Right lobe of liver (tissue), 6 donors: Measurements from ENCODE around the gene LGALS12. TPM values are rescaled to one million over a fixed set of nuclear protein-coding genes. Genes with fewer than 3 reads are reported as not detected.
A peak's percentile ranks its signal among the peaks of the same experiment; 100 is the strongest.

Source experiments
- ATAC-seq, 4 donors: fragments of 200-7000 bp; cut with Tn5 transposase; one replicate each; pipeline ENCODE4 v1.9.1; 2020; ENCODE audit warnings: mild to moderate bottlenecking in 4 of 4, moderate library complexity in 4 of 4
- DNase-seq, 3 donors: peaks; one replicate each; pipeline ENCODE4 v3.0.0-alpha.2; 2020
- H3K27ac ChIP-seq, 3 donors: fragments of 200-600 bp; one replicate each; pipeline ENCODE4 v1.8.0; 2022
- H3K27me3 ChIP-seq, 2 donors: fragments of 200-600 bp; one replicate each; pipeline ENCODE4 v1.8.0; 2022
- H3K36me3 ChIP-seq, 4 donors: fragments of 200-600 bp; sonication (generic) in 1 of 4; one replicate each; pipeline versions ENCODE4 v1.5.1 to v1.8.0; 2017 to 2022; ENCODE audit warnings: control low read depth in 1 of 4
- H3K4me1 ChIP-seq, 4 donors: fragments of 200-600 bp; sonication (generic) in 1 of 4; one replicate each; pipeline versions ENCODE4 v1.5.1 to v1.8.0; 2017 to 2022; ENCODE audit warnings: control low read depth in 1 of 4
- H3K4me3 ChIP-seq, 3 donors: fragments of 200-600 bp; one replicate each; pipeline ENCODE4 v1.8.0; 2022
- H3K9me3 ChIP-seq, 4 donors: fragments of 200-600 bp; sonication (generic) in 1 of 4; one replicate each; pipeline versions ENCODE4 v1.5.1 to v1.8.0; 2017 to 2022; ENCODE audit warnings: control low read depth in 1 of 4
- CTCF ChIP-seq, 4 donors: fragments of 200-600 bp in 3 of 4; fragments of 450-650 bp in 1 of 4; IDR thresholded peaks; one replicate each; pipeline versions ENCODE4 v1.5.1 to v1.8.0; 2016 to 2022; ENCODE audit warnings: antibody characterized with exemption in 4 of 4, mild to moderate bottlenecking in 2 of 4
- POLR2A ChIP-seq: fragments of 450-650 bp; IDR thresholded peaks from one replicate; pipeline ENCODE4 v1.6.1; 2017; ENCODE audit warnings: antibody characterized with exemption, mild to moderate bottlenecking
- WGBS: methylation state at CpG from one replicate; pipeline ENCODE4 v1.1.6; 2018; ENCODE audit warnings: low coverage, low lambda C conversion rate; ENCODE audit not compliant: insufficient coverage; ENCODE audit errors: missing lambda C conversion rate; 5-methylcytosine and 5-hydroxymethylcytosine counted together
- intact Hi-C, 2 donors: fragments of 100-400 bp; cut with DNase I; formaldehyde crosslinking; loops; one replicate each; pipeline versions ENCODE4 v1.11.2 to v1.14.1; 2022
- total RNA-seq, 6 experiments: library from RNA; depleted of rRNA in 2 of 6; stranded (reverse); fragments of >200 nt in 2 of 6; fragmentation: NEBNext Ultra II Directional in 3 of 6; extraction: Animal tissue kit (Norgen Biotek cat#: 25700) in 3 of 6; gene quantifications; one replicate each; pipeline versions ENCODE4 v1.1.0 to v1.2.4, GENCODE V29; 2016 to 2023
- donor health status: DM: no; HTN: yes; CAD: no.
- donor health status: DM: no; HTN: no; CAD: no.
- donor health status: DM: no; HTN: no; CAD: no.
- donor health status: DM: no; HTN: yes; CAD: no.
- donor health status: DM: no; HTN: yes; CAD: no.

LGALS12 gene
- total RNA-seq, 6 experiments from 2014 or later, result 0.15 TPM; not detected in 5

DNA sequence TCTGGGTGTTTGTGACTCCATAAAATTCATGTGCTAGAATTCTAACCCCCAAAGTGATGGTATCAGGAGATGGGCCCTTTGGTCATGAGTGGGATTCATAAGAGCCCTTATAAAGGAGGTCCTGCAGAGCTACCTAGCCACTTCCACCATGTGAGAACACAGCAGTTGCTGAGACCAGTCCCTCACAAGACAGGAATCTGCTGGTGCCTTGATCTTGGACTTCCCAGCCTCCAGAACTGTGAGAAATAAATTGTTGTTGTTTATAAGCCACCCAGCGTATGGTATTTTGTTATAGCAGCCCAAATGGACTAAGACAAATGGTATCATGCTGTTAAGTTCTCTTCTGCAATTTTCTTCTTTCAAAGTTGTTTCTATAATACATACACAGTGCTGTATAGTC lies 13.4 kb upstream of the LGALS12 start:
- DNase-seq (no peak), ATAC-seq (no peak)
- no peak overlapping the region for H3K27ac ChIP-seq
- no peaks in the 10 kb centered on the region for H3K9me3 ChIP-seq
- no peaks in the 10 kb centered on the region for H3K36me3 ChIP-seq
- no peak overlapping the region for H3K4me3 ChIP-seq
- intact Hi-C loops, result no loop called here
- TF ChIP-seq CTCF (IDR thresholded peaks at IDR 0.05) (no peak), POLR2A (no peak)
- whole genome bisulfite sequencing, result 80% methylated on average over 1 of the region's 1 CpG
- H3K27me3 ChIP-seq, result no peaks in the 10 kb centered on the region
- peaks cover 0 to 25% (median 8%) of the 10 kb centered on the region in 4 donors for H3K4me1 ChIP-seq

- Histone ChIP-seq H3K27ac (no peak overlapping the region), H3K27me3 (no peaks in the 10 kb centered on the region), H3K36me3 (no peaks in the 10 kb centered on the region), H3K4me1 (peaks cover 0 to 25% (median 8%) of the 10 kb centered on the region in 4 donors), H3K4me3 (no peak overlapping the region), H3K9me3 (no peaks in the 10 kb centered on the region)
- ATAC-seq, result no peak
- no peak for TF ChIP-seq CTCF (IDR thresholded peaks at IDR 0.05)
- TF ChIP-seq POLR2A, result no peak
- WGBS, result 100% methylated on average over 1 of the region's 1 CpG
- intact Hi-C loops, result no loop called here
- no peak for DNase-seq
Measured at GRCh38 chr11:63493127-63493526, 12.8 kb upstream of the LGALS12 start.

- ATAC-seq (peak; percentile 78 to 86 (median 82)), DNase-seq (peak in 1 of 3 donors; percentile 73)
- Histone ChIP-seq H3K27me3 (no peaks in the 10 kb centered on the region), H3K27ac (no peak overlapping the region), H3K4me3 (no peak overlapping the region), H3K36me3 (no peaks in the 10 kb centered on the region), H3K9me3 (no peaks in the 10 kb centered on the region), H3K4me1 (peaks cover 0 to 25% (median 8%) of the 10 kb centered on the region in 4 donors)
- TF ChIP-seq POLR2A, result no peak
- no peak for TF ChIP-seq CTCF (IDR thresholded peaks at IDR 0.05)
- 36% methylated on average over 6 of the region's 6 CpGs for WGBS
- intact Hi-C loops, result no loop called here
Measured at GRCh38 chr11:63494975-63495374, 10.9 kb upstream of the LGALS12 start.

DNA sequence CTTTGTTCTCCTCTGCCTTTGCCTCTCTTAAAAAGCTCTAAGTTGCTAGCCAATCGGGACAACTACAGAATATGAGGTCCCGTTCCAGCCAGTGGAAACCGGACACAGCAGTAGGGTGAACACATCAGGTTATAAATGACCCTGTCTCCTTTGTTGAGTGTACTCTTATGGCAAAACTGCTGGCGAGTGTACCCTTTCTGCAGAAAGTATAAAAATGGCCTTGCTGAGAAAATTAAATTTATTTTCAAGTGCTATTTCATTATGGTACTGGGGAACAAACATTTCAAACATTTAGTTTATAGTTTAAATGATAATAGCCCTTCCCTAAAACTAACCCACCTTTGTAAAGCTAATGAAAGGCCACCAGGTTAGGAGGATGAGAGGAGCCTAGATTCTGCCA lies 6.0 kb upstream of the LGALS12 start:
- TF ChIP-seq CTCF (IDR thresholded peaks at IDR 0.05), result no peak
- no peak for TF ChIP-seq POLR2A
- Histone ChIP-seq H3K27me3 (no peaks in the 10 kb centered on the region), H3K27ac (no peak overlapping the region), H3K4me1 (peaks cover 0 to 28% (median 4%) of the 10 kb centered on the region in 4 donors), H3K36me3 (no peaks in the 10 kb centered on the region), H3K9me3 (no peaks in the 10 kb centered on the region), H3K4me3 (no peak overlapping the region)
- intact Hi-C loops, result no loop called here
- WGBS, result 82% methylated on average over 4 of the region's 4 CpGs
- ATAC-seq, result no peak
- no peak for DNase-seq

DNA sequence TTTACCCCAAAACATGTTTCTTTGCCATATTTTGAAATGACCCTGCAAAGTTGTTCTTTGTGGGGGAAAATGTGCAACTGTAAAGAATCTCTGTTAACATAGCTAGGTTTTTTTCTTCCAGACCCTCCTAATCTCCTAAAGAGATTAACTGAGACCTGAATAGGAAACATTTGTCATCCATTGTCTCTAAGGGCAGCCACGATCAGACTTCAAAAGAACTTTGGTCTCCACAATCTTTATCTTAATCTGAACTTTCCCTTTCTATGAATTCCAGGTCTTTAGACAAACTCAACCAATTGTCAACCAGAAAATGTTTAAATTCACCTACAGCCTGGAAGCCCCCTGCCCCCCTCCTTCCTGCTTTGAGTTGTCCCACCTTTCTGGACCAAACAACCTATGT lies 4.6 kb upstream of the LGALS12 start:
- no peak for DNase-seq
- peaks cover 0 to 35% (median 7%) of the 10 kb centered on the region in 4 donors for H3K4me1 ChIP-seq
- TF ChIP-seq CTCF (IDR thresholded peaks at IDR 0.05) (no peak), POLR2A (no peak)
- H3K27me3 ChIP-seq, result no peaks in the 10 kb centered on the region
- no peaks in the 10 kb centered on the region for H3K9me3 ChIP-seq
- no peak overlapping the region for H3K27ac ChIP-seq
- intact Hi-C loops, result no loop called here
- no peaks in the 10 kb centered on the region for H3K36me3 ChIP-seq
- 40% methylated on average over 1 of the region's 1 CpG for WGBS
- no peak for ATAC-seq
- no peak overlapping the region for H3K4me3 ChIP-seq
